ENCODE results near the gene ZNF521.

The ZNF521 gene

DNA sequence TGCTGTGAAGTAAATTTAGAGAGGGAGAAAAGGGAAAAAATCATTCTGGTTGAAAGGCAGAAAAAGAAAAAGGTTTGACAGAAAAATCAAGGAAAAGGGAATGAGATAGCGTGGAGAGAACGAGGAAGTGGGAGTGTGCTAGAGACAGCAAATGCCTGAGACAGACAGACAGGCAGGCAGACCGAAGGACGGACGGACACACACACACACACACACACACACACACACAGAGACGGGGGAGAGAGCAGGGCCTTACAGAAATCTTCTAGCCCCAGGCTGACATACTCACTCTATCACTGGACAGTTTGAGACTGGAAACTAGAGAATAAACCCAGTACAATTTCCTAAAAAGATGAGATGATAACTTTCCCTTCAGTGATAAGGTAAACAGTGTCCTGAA, 238.4 kb downstream of the ZNF521 start:
- no peak for DNase-seq

DNA sequence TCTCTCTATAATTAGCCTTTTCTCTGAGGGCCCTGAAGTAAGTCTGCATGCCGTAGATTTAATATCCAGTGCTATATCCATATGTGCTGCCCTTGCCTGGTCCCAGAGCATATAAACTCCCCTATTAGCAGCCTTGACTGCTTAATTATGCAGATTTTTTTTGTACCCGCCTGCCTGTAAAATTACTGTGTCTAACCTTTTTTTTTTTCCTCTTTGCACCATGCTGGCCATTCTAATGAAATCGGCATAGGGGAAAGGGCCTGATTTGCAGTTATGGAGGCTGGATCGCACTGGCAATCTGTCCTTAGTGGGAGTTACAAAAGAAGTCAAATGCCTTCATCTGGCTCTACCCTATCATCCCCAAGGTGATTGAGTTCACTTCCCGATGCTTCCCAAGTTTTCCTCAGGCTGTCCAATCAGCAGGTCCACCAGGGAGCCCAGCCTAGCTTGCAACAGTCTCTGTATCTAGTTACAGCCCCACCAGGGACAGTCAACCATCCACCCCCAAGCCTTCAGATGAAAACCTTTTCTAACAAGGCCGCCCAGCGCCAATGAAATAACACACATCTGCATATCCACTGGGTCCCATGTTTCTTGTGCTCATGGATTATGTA, 239.0 kb downstream of the ZNF521 start:
- no peak for DNase-seq

GRCh38 chr18:25111377-25112288, 240.3 kb downstream of the ZNF521 start:
- DNase-seq = no peak

DNA sequence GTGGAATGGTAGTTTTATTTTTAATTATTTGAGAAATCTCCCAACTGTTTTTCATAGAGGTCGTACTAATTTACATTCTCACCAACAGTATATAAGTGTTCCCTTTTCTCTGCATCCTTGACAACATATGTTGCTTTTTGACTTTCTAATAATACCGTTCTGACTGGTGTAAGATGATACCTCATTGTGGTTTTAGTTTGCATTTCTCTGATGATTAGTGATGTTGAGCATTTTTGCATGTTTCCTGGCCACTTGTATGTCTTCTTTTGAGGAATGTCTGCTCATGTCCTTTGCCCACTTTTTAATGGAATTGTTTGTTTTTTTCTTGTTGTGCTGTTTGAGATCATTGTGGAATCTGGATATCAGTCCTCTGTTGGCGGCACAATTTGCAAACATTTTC, 242.5 kb downstream of the ZNF521 start:
- peak; percentile 72 for DNase-seq

DNA sequence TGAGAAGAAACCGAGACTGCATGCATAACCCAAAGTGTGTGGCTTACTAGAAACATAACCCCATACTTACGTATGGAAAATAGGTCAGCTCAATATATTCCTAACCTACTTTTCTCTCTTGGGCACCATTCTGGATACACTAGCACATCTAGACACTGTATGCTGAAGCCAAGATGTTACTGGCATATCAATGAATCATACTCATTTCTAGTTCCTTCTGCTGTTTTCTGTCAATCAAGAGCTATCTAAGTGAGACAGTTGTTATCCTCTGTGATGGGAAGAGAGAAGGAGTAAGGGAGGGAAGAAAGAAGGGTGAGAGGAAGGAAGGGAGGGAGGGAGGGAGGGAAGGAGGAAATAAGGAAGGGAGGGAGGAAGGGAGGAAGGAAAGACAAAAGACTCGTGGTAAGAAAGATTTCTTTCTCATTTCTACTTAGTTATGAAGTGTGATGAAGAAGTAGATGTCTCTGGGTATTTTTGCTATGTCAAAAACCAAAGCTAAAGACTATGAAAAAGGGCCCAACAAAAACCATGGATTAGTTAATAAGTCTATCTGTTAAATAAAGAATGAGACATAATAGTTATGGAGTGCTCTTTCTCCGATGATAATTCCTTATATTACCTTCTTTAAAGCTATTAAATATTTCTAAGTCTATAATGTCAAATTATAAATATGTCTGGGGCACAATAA, 248.4 kb downstream of the ZNF521 start:
- DNase-seq = no peak

DNA sequence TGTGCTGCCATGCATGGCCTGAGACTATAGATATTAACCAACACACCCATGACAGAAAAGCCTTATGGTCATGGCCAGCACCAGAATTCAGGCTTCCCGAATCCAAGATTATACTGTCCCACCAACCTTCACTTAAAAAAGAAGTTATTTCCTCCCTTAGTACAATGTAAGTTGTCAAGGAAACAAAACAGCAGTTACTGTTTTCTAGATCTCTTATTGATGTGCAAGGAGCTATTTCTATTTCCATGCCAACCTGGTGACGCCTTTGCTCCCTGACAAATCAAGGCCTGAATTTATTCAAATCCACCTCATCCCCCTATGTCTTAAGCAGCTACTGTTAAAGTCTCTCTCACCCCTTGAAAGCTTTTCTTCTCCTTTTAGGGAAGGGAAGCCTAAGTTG, 249.3 kb downstream of the ZNF521 start:
- DNase-seq = no peak

GRCh38 chr18:25100418-25100817, 251.5 kb downstream of the ZNF521 start:
- no peak for DNase-seq

DNA sequence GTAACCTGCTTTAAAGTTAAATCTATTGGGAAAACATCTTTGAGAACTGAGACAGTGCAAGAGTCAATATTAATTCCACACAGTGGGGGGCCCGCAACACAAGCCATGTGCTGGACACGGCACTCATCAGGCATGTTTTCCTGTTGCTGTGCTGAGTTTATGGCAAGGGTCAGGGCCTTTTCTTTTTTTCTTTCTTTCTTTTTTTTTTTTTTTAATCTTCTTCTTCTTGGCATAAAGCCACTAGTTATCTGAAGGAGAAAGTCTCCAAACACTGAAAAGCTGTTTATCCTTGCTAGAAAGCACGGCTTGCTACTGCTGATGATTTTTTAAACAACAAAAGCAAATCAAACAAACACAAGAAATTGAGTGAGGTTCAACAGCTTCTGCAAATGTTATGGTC, 252.1 kb downstream of the ZNF521 start:
- DNase-seq = peak; percentile 45

DNA sequence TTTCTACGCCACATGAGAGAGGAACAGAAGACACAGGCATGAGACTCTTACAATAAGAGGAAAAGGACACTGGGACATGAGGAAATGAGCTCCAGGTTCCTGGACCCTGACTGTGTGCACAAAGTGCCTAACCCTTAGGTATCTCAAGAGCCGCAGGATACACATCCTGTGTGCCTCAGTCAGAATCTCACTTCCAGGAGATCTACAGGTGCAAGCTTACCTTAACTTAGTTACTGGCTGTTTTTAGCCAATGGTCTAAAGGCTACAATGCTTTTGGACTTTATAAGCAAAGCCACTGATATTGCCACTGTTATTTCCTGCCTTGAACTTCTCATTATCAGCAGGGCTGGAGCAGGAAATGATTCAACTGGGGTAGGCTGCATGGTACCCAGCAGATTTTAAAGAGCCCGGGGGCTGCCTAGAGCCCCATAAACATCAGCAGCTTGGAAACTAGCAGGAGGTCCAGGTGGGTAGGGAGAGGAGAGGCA, 254.4 kb downstream of the ZNF521 start:
- peak; percentile 11 for DNase-seq

DNA sequence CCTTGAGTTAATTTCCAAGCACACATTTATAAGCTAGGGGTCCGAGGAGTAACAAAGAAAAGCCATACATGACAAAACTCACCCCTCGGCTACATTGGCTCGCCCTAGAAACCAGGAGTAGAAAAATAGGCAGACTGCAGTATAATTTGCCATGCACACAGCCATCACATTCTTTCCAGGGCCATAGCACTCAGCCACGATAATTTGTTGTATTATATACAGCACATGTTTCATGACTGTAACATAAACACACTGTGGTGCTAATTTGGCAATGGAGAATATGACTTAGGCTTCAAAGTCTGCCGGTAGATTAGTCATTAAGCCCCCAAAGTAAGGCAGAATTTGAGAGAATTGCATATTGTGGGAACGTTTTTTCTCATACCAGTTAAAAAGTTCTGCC, 254.9 kb downstream of the ZNF521 start:
- peak; percentile 71 for DNase-seq

DNA sequence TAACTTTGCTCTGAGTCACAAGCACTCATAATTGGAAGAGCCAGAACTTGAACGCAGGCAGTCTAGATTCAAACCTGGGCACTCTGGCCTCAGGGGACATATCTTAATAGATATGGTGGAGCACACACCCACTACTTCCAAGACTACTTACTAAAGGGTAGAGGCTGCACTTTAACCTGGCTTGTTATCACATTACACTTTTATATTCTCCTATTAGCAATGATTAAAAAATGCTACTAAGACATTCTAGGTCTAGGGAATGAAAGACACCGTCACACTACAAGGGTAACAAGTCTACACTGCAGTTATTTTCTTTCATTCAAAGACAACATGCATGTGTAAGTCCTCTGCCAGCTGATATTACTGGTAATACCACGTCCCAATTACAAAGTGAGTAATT, 258.8 kb downstream of the ZNF521 start:
- DNase-seq = no peak

- no peak for DNase-seq
These were observed 262.5 kb downstream of the ZNF521 start for GRCh38 chr18:25089470-25089869.

GRCh38 chr18:25086876-25087275, 265.1 kb downstream of the ZNF521 start:
- DNase-seq = no peak

DNA sequence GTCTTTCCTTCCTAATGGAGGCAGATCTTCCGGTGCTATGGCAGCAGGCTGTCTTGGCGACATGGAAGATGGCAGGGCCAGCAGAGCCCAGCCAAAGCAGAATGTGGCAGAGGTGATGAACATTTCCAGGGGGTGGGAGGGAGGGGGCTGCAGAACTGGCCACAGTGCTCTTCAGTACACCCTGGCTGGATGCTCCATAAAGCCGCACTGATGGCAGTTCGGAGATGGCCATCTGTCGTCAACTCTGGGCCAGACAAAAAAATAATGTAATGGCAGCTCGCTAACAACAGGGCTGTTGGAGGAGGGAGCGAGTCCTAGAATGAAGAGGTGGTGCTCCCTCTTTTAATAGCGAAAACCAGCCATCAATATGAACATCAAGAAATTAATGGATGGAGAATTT, 271.0 kb downstream of the ZNF521 start:
- no peak for DNase-seq

DNA sequence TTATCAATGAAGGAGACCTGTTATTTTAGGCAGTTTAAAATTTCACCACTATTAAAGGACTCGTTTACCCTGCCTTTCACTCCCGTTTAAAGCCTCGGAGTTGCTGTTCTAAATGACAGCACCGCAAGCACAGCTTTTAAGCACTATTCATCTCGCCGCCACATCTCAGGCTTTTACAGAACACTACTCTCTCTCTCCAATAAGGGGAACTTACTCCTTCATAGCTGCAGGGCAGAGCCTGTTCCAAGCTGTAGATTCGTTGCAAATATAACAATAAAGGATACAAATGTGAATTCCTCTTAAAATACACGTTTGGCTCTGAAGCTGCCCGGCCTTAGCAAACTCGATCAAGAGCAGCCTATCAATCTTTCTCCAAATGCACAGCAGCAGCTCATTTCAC, 271.8 kb downstream of the ZNF521 start:
- DNase-seq = no peak

- no peak for DNase-seq
These were observed 273.8 kb downstream of the ZNF521 start for GRCh38 chr18:25077944-25078723.

DNA sequence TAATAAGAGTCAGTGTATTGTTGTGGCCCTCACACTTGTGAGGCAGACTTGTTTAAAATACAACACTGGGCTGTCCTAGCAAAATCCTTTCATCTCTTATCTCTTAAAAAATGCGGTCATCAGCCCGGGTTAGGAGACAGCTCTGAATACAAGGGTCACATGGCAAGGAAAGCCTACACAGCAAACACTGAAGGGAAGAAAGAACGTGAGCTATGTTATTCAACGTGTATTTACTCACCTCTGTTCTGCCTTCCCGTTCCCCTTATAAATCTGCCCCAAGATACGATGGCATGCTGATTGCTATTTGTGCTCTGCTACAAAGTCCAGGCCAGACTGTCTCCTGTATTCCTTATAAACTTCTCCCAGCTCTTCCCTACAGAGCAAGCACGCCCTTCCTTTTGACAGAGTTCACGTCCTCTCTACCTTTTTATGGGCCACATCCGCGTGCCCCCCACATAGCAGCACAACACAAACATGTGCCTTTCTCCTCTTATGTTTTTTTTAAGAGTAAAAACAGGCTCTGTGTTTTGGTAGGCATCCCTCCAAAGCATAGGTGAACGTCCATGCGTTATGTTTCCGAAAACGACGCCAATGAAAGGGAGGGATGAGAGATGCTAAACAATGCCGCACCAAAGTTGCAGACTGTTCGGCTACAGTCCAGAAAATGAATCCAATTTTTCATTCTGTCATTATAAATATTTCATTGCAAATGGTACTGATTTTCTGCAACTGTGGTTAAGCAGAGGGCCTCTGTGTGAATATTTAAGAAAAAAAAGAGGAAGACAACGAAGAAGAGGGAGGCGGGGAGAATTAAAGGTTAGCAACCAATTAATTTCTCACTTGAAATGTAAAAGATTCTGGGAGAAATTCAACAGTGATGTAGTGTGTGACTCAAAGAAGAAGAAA, 274.7 kb downstream of the ZNF521 start:
- no peak for DNase-seq

GRCh38 chr18:25075783-25076182, 276.2 kb downstream of the ZNF521 start:
- peak; percentile 78 for DNase-seq

- DNase-seq = no peak
These were observed 276.6 kb downstream of the ZNF521 start for GRCh38 chr18:25075331-25075730.

DNA sequence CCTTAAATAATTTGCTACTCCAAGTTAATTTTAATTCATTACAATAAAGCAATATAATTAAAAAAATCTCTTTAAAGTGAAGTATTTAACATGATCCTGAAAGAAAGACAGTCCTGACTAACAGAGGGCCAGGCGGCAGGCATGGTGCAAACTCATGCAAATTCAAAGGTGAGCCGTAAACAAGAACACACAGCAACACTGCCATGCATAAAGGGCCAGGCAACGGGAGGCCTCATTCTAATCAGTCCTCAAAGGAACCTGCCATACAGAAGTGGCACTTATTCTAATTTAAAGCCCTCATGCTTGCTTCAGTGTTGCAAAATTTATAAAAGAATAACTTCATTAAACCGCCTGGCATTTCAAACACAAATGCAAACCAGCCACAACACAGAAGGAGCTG, 277.0 kb downstream of the ZNF521 start:
- no peak for DNase-seq

- no peak for DNase-seq
These were observed 279.8 kb downstream of the ZNF521 start for GRCh38 chr18:25072205-25072604.
